H9 (cell line): ENCODE results near the gene NUP210. TPM values are rescaled to one million over a fixed set of nuclear protein-coding genes. Genes with fewer than 3 reads are reported as not detected.

Experiments
- DNase-seq: peaks from one replicate; pipeline ENCODE4 v3.0.0-alpha.2; 2017
- H2AFZ ChIP-seq: one replicate; pipeline ENCODE4 v1.6.1; 2013; ENCODE audit warnings: mild to moderate bottlenecking, low read length, control low read depth, moderate library complexity
- H2AK5ac ChIP-seq: 2 replicates; pipeline ENCODE4 v1.6.1; 2013; ENCODE audit warnings: low read length, control low read depth, mixed read lengths; ENCODE audit not compliant: insufficient read length
- H2BK120ac ChIP-seq: one replicate; pipeline ENCODE4 v1.6.1; 2013; ENCODE audit warnings: low read depth, mild to moderate bottlenecking, low read length, control low read depth, inconsistent platforms; ENCODE audit not compliant: poor library complexity, severe bottlenecking
- H2BK12ac ChIP-seq: 2 replicates; pipeline ENCODE4 v1.6.1; 2013; ENCODE audit warnings: low read length, control low read depth, mixed read lengths, low read depth; ENCODE audit not compliant: insufficient read length
- H2BK15ac ChIP-seq: 2 replicates; pipeline ENCODE4 v1.6.1; 2013; ENCODE audit warnings: low read depth, low read length, control low read depth
- H2BK20ac ChIP-seq: one replicate; pipeline ENCODE4 v1.6.1; 2013; ENCODE audit warnings: low read depth, mild to moderate bottlenecking, low read length, control low read depth, inconsistent platforms; ENCODE audit not compliant: poor library complexity, severe bottlenecking
- H2BK5ac ChIP-seq: 2 replicates; pipeline ENCODE4 v1.6.1; 2013; ENCODE audit warnings: low read length, control low read depth, mixed read lengths; ENCODE audit not compliant: insufficient read length
- H3K14ac ChIP-seq: 2 replicates; pipeline ENCODE4 v1.6.1; 2013; ENCODE audit warnings: low read length, control low read depth; ENCODE audit not compliant: insufficient read depth
- H3K18ac ChIP-seq: 2 replicates; pipeline ENCODE4 v1.6.1; 2013; ENCODE audit warnings: low read depth, mild to moderate bottlenecking, mixed read lengths, low read length, control low read depth; ENCODE audit not compliant: insufficient read length
- H3K23ac ChIP-seq: 2 replicates; pipeline ENCODE4 v1.6.1; 2013; ENCODE audit warnings: low read length, control low read depth, mixed read lengths, low read depth; ENCODE audit not compliant: insufficient read length
- H3K23me2 ChIP-seq: 2 replicates; pipeline ENCODE4 v1.6.1; 2013; ENCODE audit warnings: low read depth, mild to moderate bottlenecking, mixed read lengths, low read length, control low read depth; ENCODE audit not compliant: insufficient read length, poor library complexity, severe bottlenecking
- H3K27ac ChIP-seq: 2 replicates; pipeline ENCODE4 v1.5.1; 2013; ENCODE audit warnings: low read length, control low read depth, mixed read lengths, low read depth; ENCODE audit not compliant: insufficient read length
- H3K27me3 ChIP-seq: 2 replicates; pipeline ENCODE4 v1.6.1; 2013; ENCODE audit warnings: low read length, control low read depth, inconsistent platforms; ENCODE audit not compliant: insufficient read depth
- H3K4ac ChIP-seq: 2 replicates; pipeline ENCODE4 v1.6.1; 2013; ENCODE audit warnings: low read depth, mild to moderate bottlenecking, control low read depth, inconsistent platforms, low read length, moderate library complexity
- H3K4me1 ChIP-seq: 2 replicates; pipeline ENCODE4 v1.6.1; 2013; ENCODE audit warnings: low read length, control low read depth, inconsistent platforms; ENCODE audit not compliant: insufficient read depth
- H3K4me2 ChIP-seq: 2 replicates; pipeline ENCODE4 v1.6.1; 2013; ENCODE audit warnings: low read length, control low read depth, mixed read lengths; ENCODE audit not compliant: insufficient read length, insufficient read depth
- H3K56ac ChIP-seq: 2 replicates; pipeline ENCODE4 v1.6.1; 2013; ENCODE audit warnings: low read depth, mild to moderate bottlenecking, mixed read lengths, low read length, control low read depth; ENCODE audit not compliant: insufficient read length
- H3K79me1 ChIP-seq: 2 replicates; pipeline ENCODE4 v1.6.1; 2013; ENCODE audit warnings: low read depth, mild to moderate bottlenecking, moderate library complexity, low read length, control low read depth, inconsistent platforms; ENCODE audit not compliant: insufficient read depth, poor library complexity, severe bottlenecking
- H3K79me2 ChIP-seq: 2 replicates; pipeline ENCODE4 v1.6.1; 2013; ENCODE audit warnings: low read length, control low read depth, inconsistent platforms; ENCODE audit not compliant: insufficient read depth
- H3K9ac ChIP-seq: 2 replicates; pipeline ENCODE4 v1.6.1; 2013; ENCODE audit warnings: low read length, control low read depth, mixed read lengths; ENCODE audit not compliant: insufficient read length; ENCODE audit errors: extremely low read depth
- H3K9me3 ChIP-seq: one replicate; pipeline ENCODE4 v1.6.1; 2013; ENCODE audit warnings: low read depth, low read length, inconsistent platforms; ENCODE audit not compliant: control insufficient read depth
- H3T11ph ChIP-seq: one replicate; pipeline ENCODE4 v1.6.1; 2013; ENCODE audit warnings: mild to moderate bottlenecking, low read length, control low read depth, inconsistent platforms
- H4K20me1 ChIP-seq: one replicate; pipeline ENCODE4 v1.6.1; 2013; ENCODE audit not compliant: control insufficient read depth, insufficient read length, insufficient read depth
- H4K5ac ChIP-seq: 2 replicates; pipeline ENCODE4 v1.6.1; 2013; ENCODE audit warnings: low read depth, mild to moderate bottlenecking, mixed read lengths, low read length, control low read depth; ENCODE audit not compliant: insufficient read length
- H4K8ac ChIP-seq: replicated peaks from 2 replicates; pipeline ENCODE4 v1.6.1; 2013; ENCODE audit warnings: low read length, control low read depth, mixed read lengths, low read depth; ENCODE audit not compliant: insufficient read length
- H4K91ac ChIP-seq: 2 replicates; pipeline ENCODE4 v1.6.1; 2013; ENCODE audit warnings: low read depth, mild to moderate bottlenecking, moderate library complexity, mixed read lengths, low read length, control low read depth; ENCODE audit not compliant: insufficient read length
- H3K27ac Mint-ChIP-seq, 3 experiments: 2 replicates in 2 of 3; 3 replicates in 1 of 3; pipeline ENCODE4 v1.8.0; 2020 to 2021; ENCODE audit warnings: mixed read lengths in 3 of 3, mild to moderate bottlenecking in 1 of 3, moderate library complexity in 1 of 3
- H3K27me3 Mint-ChIP-seq: 2 replicates; pipeline ENCODE4 v1.8.0; 2021; ENCODE audit warnings: low read depth, mild to moderate bottlenecking, moderate library complexity, mixed read lengths
- H3K36me3 Mint-ChIP-seq, 3 experiments: 2 replicates in 2 of 3; 3 replicates in 1 of 3; pipeline ENCODE4 v1.8.0; 2020 to 2021; ENCODE audit warnings: low read depth in 3 of 3, mixed read lengths in 3 of 3; ENCODE audit not compliant: insufficient read depth in 1 of 3
- H3K4me1 Mint-ChIP-seq, 2 experiments: 2 replicates each; pipeline ENCODE4 v1.8.0; 2020; ENCODE audit warnings: mixed read lengths in 2 of 2
- H3K4me3 Mint-ChIP-seq, 2 experiments: 2 replicates in 1 of 2; 3 replicates in 1 of 2; pipeline ENCODE4 v1.8.0; 2020 to 2021; ENCODE audit warnings: mild to moderate bottlenecking in 2 of 2, mixed read lengths in 2 of 2, moderate library complexity in 1 of 2
- H3K9me3 Mint-ChIP-seq, 2 experiments: 2 replicates in 1 of 2; 3 replicates in 1 of 2; pipeline ENCODE4 v1.8.0; 2020; ENCODE audit warnings: mild to moderate bottlenecking in 2 of 2, mixed read lengths in 2 of 2, moderate library complexity in 1 of 2
- WGBS: extraction: QIAGEN DNeasy Blood & Tissue Kit; methylation state at CpG from one replicate; pipeline ENCODE4 v1.1.7; 2013; ENCODE audit warnings: missing lambda C conversion rate, low lambda C conversion rate, mixed read lengths; ENCODE audit not compliant: insufficient read length; ENCODE audit errors: extremely low coverage; 5-methylcytosine and 5-hydroxymethylcytosine counted together
- total RNA-seq: library from RNA; stranded (reverse); gene quantifications from 2 replicates; pipeline ENCODE4 v1.2.1, GENCODE V29; 2021
- TF ChIP-seq, protein P1 (sequence below): fragments of 200-600 bp; sonication (generic); conservative IDR thresholded peaks from 3 replicates; pipeline ENCODE4 v1.8.0; 2021; ENCODE audit warnings: antibody characterized with exemption, mild to moderate bottlenecking

NUP210 gene
- total RNA-seq, 1 experiment from 2014 or later, result 48.8 TPM

DNA sequence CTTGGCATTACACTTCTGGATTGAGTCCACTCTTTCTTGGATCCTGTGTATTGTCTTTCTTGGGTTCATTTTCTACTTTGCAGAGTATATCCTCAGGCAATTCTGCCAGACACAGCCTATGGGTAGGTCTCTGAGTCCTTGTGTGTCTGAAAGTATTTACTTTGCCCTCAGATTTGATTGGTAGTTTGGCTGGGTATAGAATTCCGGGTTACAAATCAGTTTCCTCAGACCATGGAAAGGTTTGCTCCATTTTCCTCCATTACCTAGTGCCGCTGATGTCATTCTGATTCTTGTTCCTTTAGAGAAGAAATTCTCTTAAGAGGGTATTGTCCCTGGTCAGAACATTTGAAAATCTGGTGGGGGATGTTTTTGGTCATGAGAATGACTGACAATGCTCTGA, 133.2 kb downstream of the NUP210 start:
- Histone ChIP-seq H2BK120ac (no peak overlapping the region), H3K4ac (no peak overlapping the region), H3K9me3 (no peaks in the 10 kb centered on the region), H2BK20ac (no peak overlapping the region), H3K79me1 (no peaks in the 10 kb centered on the region), H3K79me2 (no peaks in the 10 kb centered on the region), H3K18ac (no peak overlapping the region), H4K20me1 (no peaks in the 10 kb centered on the region), H3K56ac (no peak overlapping the region), H2BK15ac (no peak overlapping the region), H3T11ph (no peak overlapping the region), H4K8ac (no peak overlapping the region), H4K91ac (no peak overlapping the region), H3K27ac (no peak overlapping the region), H2AFZ (no peak overlapping the region), H2BK12ac (no peak overlapping the region), H3K4me1 (peaks cover 5% of the 10 kb centered on the region; the same call in 1 of the 2 replicates), H3K23me2 (peaks cover 3% of the 10 kb centered on the region), H2BK5ac (no peak overlapping the region), H4K5ac (no peak overlapping the region), H3K9ac (no peak overlapping the region), H3K14ac (no peak overlapping the region), H3K27me3 (peaks cover 4% of the 10 kb centered on the region; the same call in 1 of the 2 replicates), H3K4me2 (no peak overlapping the region), H2AK5ac (no peak overlapping the region), H3K23ac (no peak overlapping the region)
- no peak overlapping the region for H3K27ac Mint-ChIP-seq
- peaks cover 33% of the 10 kb centered on the region for H3K27me3 Mint-ChIP-seq
- TF ChIP-seq, protein P1, sequence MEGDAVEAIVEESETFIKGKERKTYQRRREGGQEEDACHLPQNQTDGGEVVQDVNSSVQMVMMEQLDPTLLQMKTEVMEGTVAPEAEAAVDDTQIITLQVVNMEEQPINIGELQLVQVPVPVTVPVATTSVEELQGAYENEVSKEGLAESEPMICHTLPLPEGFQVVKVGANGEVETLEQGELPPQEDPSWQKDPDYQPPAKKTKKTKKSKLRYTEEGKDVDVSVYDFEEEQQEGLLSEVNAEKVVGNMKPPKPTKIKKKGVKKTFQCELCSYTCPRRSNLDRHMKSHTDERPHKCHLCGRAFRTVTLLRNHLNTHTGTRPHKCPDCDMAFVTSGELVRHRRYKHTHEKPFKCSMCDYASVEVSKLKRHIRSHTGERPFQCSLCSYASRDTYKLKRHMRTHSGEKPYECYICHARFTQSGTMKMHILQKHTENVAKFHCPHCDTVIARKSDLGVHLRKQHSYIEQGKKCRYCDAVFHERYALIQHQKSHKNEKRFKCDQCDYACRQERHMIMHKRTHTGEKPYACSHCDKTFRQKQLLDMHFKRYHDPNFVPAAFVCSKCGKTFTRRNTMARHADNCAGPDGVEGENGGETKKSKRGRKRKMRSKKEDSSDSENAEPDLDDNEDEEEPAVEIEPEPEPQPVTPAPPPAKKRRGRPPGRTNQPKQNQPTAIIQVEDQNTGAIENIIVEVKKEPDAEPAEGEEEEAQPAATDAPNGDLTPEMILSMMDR, result no peak
- no peak overlapping the region for H3K4me3 Mint-ChIP-seq
- DNase-seq, result no peak
- H3K9me3 Mint-ChIP-seq, result peaks cover 19% of the 10 kb centered on the region in 2 experiments
- H3K4me1 Mint-ChIP-seq, result peaks cover 10 to 11% of the 10 kb centered on the region in 2 experiments
- H3K36me3 Mint-ChIP-seq, result peaks cover 2 to 13% (median 7%) of the 10 kb centered on the region in 3 experiments
- WGBS, result no CpG with 5 or more reads among the region's 2 CpGs
